ENCODE results near the gene TNFSF4. TPM values are rescaled to one million over a fixed set of nuclear protein-coding genes. Genes with fewer than 3 reads are reported as not detected.

TNFSF4 gene
- total RNA-seq, 1 donor from 2014 or later = 2.6 TPM

GRCh38 chr1:173148971-173149370 lies 58.2 kb downstream of the TNFSF4 start:
- peaks cover 22% of the 10 kb centered on the region for H3K9me3 Mint-ChIP-seq
- intact Hi-C loops (cut with micrococcal nuclease) = no loop called here

DNA sequence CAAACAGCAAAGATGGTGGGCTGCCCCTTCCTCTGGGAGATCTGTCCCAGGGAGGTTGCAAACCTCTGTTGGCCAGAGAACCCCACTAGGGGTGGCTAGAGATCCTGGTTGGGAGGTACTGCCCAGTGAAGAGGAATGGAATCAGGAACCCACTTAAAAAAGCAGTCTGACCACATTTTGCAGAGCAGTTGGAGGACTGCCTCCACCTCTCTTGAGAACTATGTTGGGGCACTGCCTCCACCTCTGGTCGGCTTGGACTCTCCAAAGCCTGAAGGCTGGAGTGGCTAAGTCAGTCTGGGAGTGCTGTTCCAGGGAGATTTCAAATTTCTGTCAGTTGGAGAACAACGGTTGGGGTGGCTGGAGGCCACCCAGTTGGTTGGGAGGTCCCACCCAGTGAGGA lies 58.6 kb downstream of the TNFSF4 start:
- Mint-ChIP-seq H3K27me3 (ENCODE audit: insufficient read depth) (peaks cover 5% of the 10 kb centered on the region), H3K36me3 (ENCODE audit: low read depth) (no peaks in the 10 kb centered on the region), H3K27ac (no peak overlapping the region), H3K4me3 (no peak overlapping the region), H3K4me1 (ENCODE audit: low read depth) (no peaks in the 10 kb centered on the region), H3K9me3 (peaks cover 22% of the 10 kb centered on the region)
- intact Hi-C loops (cut with micrococcal nuclease) = no loop called here
- DNase-seq (ENCODE audit: low spot score) = no peak

More at GRCh38 chr1:173148971-173149370, 58.2 kb downstream of the TNFSF4 start:
- DNase-seq (ENCODE audit: low spot score) = no peak
- Mint-ChIP-seq H3K27me3 (ENCODE audit: insufficient read depth) (peaks cover 5% of the 10 kb centered on the region), H3K4me3 (no peak overlapping the region), H3K4me1 (ENCODE audit: low read depth) (no peaks in the 10 kb centered on the region), H3K27ac (no peak overlapping the region), H3K36me3 (ENCODE audit: low read depth) (no peaks in the 10 kb centered on the region)

- DNase-seq (ENCODE audit: low spot score) = no peak
- H3K27ac Mint-ChIP-seq = no peak overlapping the region
- H3K27me3 Mint-ChIP-seq (ENCODE audit: insufficient read depth) = peaks cover 5% of the 10 kb centered on the region
- H3K9me3 Mint-ChIP-seq = peaks cover 10% of the 10 kb centered on the region
- no peaks in the 10 kb centered on the region for H3K4me1 Mint-ChIP-seq (ENCODE audit: low read depth)
- intact Hi-C loops (cut with micrococcal nuclease) = no loop called here
- no peaks in the 10 kb centered on the region for H3K36me3 Mint-ChIP-seq (ENCODE audit: low read depth)
- H3K4me3 Mint-ChIP-seq = no peak overlapping the region
Observed at GRCh38 chr1:173140733-173141132, 66.4 kb downstream of the TNFSF4 start.

GRCh38 chr1:173139706-173140105 lies 67.4 kb downstream of the TNFSF4 start:
- no peak overlapping the region for H3K4me3 Mint-ChIP-seq
- H3K36me3 Mint-ChIP-seq (ENCODE audit: low read depth) = no peaks in the 10 kb centered on the region
- H3K4me1 Mint-ChIP-seq (ENCODE audit: low read depth) = no peaks in the 10 kb centered on the region
- H3K27ac Mint-ChIP-seq = no peak overlapping the region
- peaks cover under 1% of the 10 kb centered on the region for H3K9me3 Mint-ChIP-seq
- H3K27me3 Mint-ChIP-seq (ENCODE audit: insufficient read depth) = peaks cover 2% of the 10 kb centered on the region
- DNase-seq (ENCODE audit: low spot score) = no peak
- intact Hi-C loops (cut with micrococcal nuclease) = no loop called here

DNA sequence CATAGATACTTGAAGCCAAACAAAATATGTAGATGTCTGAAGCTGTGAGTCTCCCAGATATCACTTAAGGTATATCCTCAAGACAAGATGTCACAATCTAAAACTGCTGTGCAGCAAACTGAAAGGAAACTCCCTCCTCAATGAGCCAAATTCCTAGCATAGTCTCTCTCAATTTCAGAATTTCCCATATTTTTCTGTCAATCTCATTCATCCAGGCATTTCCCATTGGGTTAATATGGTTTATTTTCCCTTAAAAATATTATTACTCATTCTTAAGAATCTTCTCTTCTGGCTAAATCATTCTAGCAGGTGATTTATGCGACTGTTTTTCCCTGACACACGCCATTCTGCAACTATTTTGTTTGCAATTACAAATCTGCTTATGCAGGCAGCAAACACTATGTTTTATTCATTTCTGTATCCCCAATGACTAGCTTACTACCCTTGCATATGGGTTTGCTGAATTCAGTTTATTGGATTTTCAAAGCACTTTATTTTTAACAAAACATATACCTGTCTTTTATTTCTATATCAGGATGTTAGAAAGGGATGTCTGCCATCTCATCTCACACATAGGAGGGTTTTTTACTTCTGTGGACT lies 69.9 kb downstream of the TNFSF4 start:
- intact Hi-C loops (cut with micrococcal nuclease) = no loop called here
- Mint-ChIP-seq H3K9me3 (no peaks in the 10 kb centered on the region), H3K4me3 (no peak overlapping the region), H3K27ac (no peak overlapping the region), H3K36me3 (ENCODE audit: low read depth) (no peaks in the 10 kb centered on the region), H3K4me1 (ENCODE audit: low read depth) (no peaks in the 10 kb centered on the region), H3K27me3 (ENCODE audit: insufficient read depth) (peaks cover 8% of the 10 kb centered on the region)
- no peak for DNase-seq (ENCODE audit: low spot score)

GRCh38 chr1:173134800-173135199 lies 72.3 kb downstream of the TNFSF4 start:
- no peak overlapping the region for H3K4me3 Mint-ChIP-seq
- H3K9me3 Mint-ChIP-seq = no peaks in the 10 kb centered on the region
- H3K27me3 Mint-ChIP-seq (ENCODE audit: insufficient read depth) = peaks cover 9% of the 10 kb centered on the region
- DNase-seq (ENCODE audit: low spot score) = no peak
- H3K36me3 Mint-ChIP-seq (ENCODE audit: low read depth) = no peaks in the 10 kb centered on the region
- intact Hi-C loops (cut with micrococcal nuclease) = no loop called here
- no peaks in the 10 kb centered on the region for H3K4me1 Mint-ChIP-seq (ENCODE audit: low read depth)
- H3K27ac Mint-ChIP-seq = no peak overlapping the region

DNA sequence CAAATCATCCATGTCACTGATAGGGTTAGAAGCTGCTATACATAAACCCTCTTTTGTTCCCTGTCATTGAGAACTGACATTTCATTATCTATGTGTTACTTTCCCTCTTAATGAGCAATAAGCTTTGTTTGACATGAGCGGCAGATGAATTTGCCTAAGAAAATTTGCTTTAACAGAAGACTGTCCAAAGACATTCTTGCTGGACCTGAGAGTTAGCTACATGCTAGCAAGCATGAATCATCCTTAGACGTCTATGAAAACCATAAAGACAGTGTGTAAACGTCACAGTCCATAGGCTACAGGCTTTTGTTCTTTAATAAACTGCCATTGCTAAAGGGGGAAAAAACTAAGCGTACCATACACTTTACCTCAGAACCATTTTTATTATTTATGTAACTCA lies 73.1 kb downstream of the TNFSF4 start:
- Mint-ChIP-seq H3K9me3 (no peaks in the 10 kb centered on the region), H3K27me3 (ENCODE audit: insufficient read depth) (peaks cover 10% of the 10 kb centered on the region), H3K4me3 (no peak overlapping the region), H3K27ac (no peak overlapping the region), H3K36me3 (ENCODE audit: low read depth) (no peaks in the 10 kb centered on the region), H3K4me1 (ENCODE audit: low read depth) (no peaks in the 10 kb centered on the region)
- no peak for DNase-seq (ENCODE audit: low spot score)
- intact Hi-C loops (cut with micrococcal nuclease) = no loop called here

Other genes with a start within 250 kb of the TNFSF4 start
- gene TNFSF18, start 156.4 kb downstream of the TNFSF4 start, total RNA-seq = not detected in 2 replicates

All from activated T-helper 1 cell treated with anti-CD3 and anti-CD28 coated beads, Interleukin-12 subunit alpha, Interleukin-12 subunit beta, Interleukin-2, Interleukin-4 antibody, amounts not matched to agents 30 ng/mL and 10 ng/mL and 1 ng/mL, durations not matched to agents 14 hours and 24 hours and 36 hours (primary cell).